HG03460 (cell line): ENCODE data around the gene SHLD1.
A peak's percentile ranks its signal among the peaks of the same experiment; 100 is the strongest.

Experiments used
- ATAC-seq: cut with Tn5 transposase; IDR thresholded peaks from one replicate; pipeline ENCODE4 v1.9.1; 2021; ENCODE audit not compliant: unreplicated experiment

Gene SHLD1

DNA sequence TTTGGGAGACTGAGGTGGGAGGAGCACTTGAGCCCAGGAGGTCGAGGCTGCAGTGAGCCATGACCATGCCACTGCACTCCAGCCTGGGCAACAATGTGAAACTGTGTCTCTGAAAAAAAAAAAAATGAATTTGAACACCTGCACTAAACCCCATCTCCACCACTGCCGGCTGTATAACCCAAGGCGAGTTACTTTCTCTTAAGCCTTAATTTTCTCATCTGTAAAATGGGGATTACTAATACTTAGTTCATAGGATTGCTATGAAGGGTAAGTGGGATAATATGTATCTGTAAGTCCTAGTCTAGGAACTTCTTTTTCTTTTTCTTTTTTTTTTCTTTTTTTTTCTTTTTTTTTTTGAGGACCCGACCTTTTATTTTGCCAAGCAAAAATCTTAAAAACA lies 61.5 kb downstream of the SHLD1 start:
- no peak for ATAC-seq

DNA sequence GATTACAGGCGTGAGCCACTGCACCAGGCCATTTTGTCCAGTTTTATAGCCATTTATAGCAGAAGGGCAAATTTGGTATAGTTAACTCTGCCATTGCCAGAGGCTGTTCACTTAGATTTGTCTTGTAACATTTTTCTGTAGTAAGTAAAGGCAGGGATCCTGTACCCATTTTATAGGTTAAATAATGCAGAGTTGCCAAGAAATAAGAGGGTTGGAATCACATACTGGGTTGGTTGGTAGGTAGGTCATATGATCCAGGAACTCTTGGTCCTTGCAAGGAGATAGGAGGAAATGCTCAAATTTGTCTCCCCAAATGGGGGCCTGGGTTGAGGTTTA lies 68.1 kb downstream of the SHLD1 start:
- no peak for ATAC-seq

- ATAC-seq: no peak
These were observed 70.5 kb downstream of the SHLD1 start for GRCh38 chr20:5820738-5821137.

DNA sequence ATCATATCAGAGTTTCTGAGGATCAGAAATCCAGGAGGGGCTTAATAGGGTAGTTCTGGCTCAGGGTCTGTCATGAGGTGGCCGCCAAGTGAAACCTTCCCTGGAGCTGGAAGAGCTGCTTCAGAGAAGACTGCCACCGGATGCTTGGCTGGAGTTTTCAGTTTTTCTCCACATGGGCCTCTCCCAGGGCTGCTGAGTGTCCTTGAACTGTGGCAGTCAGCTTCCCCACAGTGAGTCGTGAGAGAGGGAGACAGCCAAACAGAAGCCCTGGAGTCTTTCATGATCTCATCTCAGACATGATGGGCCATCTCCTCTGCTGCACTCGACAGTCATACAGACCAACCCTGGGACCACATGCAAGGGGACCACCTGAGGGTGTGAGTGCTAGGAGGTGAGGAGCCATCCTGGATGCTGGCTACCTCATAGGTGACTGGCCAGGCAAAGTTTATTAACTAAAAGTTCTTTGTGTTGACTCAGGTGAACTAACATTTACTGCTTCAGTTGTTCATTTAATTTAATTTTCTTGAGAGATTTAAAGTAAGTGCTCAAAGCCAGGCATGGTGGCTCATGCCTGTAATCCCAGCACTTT lies 71.5 kb downstream of the SHLD1 start:
- no peak for ATAC-seq

GRCh38 chr20:5822569-5822968 lies 72.4 kb downstream of the SHLD1 start:
- no peak for ATAC-seq

DNA sequence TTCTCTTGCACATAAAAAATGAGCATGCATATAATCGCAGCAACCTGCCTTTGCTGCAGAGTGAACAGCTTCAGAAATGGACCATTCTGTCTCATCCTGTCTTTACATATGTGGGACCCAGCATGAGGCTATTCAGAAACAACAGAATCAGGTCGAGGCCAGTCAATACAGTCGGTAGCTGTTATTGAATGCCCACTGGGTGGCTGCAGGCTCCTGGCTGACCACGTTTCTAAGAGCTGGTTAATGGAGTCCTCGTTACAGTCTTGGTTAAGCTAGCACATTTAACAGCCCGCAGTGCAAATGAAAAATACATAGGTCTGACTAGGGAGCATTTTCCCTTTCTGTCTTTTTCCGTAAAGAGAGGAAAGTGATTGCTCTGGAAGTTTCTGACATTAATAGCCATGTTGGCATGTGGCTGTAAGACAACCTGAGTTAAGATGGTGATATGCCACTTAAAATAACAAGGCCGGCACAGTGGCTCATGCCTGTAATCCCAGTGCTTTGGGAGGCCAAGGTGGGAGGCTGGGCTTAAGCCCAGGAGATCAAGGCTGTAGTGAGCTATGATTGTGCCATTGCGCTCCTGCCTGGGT lies 75.0 kb downstream of the SHLD1 start:
- ATAC-seq: no peak

DNA sequence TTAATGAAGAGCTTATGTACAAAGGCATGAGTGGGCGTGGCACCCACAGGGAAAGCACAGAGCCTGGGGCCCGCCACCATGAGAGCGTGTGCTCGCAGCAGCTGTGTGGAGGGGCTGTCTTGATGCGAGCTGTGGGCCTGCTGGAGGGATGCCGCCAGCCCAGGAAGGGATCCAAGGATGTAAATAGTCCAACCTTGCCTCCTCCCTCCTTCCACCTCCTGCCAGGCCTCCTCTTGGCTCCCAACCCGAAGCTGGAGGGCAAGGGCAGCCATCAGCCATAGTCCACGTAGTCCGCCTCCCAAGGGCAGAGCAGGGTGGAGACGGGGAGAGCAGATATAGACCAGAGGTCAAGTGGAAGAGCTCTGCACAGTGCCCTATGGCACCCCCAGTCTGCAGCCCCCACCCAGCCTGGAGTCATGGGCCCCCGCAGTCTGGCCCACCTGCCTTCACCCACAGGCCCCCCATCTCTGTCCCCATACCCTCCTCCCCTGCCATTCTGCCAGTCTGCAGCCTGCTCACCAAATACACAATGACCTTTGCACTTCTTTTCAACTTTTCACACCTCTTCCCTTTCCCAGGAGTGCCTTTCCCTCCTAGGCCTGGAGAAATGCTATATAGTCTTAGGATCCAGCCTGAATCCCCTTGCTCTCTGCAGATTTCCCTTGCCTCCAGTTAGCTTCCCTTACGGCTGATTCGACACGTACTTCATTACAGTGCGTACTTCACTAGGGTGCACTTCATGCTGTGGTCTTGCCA lies 77.1 kb downstream of the SHLD1 start:
- no peak for ATAC-seq

DNA sequence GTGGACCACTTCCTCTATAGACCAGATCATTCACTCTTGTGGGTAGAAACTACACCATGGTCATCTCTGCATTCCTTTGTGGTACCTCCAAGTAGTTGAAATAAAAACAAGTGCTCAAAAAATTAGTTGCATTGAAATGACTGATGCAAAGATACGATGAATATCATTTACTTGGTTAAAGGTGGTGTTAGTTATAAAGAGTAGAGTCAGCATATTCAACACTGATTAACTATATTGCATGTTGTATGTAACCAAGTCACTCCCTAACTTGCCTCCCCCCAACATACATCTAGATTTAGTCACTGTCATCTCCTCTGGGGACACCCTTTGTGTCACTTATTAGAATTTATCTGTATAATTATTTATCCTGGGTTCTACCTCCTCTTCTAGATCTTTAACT lies 77.7 kb downstream of the SHLD1 start:
- no peak for ATAC-seq

GRCh38 chr20:5829241-5829809 lies 79.1 kb downstream of the SHLD1 start:
- ATAC-seq: no peak

- no peak for ATAC-seq
These were observed 81.5 kb downstream of the SHLD1 start for GRCh38 chr20:5831539-5832237.

DNA sequence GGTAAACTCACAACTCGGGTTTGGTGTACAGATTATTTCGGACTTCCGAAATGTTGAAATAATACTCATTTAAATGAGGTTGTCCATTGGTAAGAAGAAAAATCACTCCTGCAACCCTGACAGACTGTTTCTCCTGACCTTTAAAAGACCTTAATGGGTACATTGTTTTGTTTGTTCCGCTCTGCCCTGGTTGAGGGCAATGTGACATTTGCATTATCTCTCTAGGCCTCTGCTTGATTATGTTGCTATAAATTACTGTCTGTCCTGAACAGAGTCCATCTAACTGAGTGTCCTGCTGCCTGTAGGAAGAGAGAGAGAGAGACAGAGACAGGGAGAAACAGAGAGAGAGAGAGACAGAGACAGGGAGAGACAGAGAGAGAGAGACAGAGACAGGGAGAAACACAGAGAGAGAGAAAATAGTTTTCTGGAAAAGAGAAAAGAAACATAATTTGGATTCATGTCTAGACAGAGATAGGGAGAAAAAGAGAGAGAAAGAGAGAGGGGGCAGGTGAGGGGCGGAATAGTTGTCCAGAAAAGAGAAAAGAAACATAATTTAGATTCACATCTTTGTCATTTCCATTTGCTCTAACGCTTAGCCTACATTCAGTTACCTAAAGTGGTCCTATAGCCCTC lies 83.2 kb downstream of the SHLD1 start:
- no peak for ATAC-seq

DNA sequence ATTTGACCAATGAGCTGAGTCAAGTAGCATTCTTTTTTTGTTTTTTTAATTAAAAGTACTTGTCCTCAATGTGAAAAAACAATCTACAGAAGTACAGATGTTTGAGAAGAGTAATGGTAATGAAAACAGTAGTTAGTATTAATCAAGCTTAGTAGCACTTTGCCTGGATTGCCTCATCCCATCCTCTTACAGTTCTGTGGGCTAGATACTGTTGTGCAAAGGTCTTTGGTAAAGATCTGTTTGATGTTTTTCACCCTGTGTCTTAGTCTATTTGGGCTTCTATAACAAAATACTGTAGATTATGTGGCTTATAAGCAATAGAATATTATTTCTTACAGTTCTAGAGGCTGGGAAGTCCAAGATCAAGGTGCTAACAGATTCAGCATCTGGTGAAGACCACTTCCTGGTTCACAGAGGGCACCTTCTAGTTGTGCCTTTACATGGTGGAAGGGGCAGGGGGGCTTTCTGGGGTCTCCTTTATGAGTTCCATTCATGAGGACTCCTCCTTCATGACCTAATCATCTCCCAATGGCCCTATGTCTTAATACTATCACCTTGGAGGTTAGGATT lies 84.3 kb downstream of the SHLD1 start:
- ATAC-seq: no peak

- ATAC-seq: no peak
These were observed 85.2 kb downstream of the SHLD1 start for GRCh38 chr20:5835321-5835821.

DNA sequence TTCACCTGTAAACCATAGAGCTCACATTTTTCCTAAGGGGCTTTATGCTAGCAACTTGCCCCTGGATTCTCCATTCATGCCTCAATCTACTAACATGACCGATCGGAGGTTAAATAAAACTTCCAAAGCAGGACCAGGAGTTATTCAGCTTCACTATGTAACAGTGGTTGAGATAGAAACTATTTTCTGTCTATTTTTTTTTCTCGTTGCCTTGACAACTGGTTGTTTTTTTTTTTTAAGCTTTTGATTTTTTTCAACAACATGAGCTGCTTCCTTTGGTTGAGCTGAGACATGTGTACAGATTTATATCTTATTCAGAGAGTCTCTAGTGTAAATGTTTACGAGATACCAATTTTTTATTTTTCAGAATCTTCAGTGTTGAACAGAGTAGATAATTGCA lies 85.7 kb downstream of the SHLD1 start:
- no peak for ATAC-seq

DNA sequence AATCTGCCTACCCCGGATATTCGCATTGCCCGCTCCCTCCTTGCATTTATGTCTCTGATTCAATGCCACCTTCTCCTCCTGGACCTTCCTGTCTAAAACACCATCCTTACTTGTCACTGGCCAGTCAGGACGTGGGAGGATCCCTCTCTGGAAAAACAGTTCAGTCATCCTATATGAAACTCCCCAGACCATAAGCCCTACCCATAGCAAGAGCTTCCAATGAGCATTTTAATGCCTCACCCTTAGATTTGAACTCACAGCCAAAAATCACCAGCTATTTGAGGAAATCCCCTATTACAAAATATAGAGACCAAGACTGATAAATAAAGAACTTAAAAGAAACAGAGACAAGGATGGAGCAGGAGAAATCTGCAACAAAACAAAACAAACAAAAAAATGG lies 86.4 kb downstream of the SHLD1 start:
- no peak for ATAC-seq

DNA sequence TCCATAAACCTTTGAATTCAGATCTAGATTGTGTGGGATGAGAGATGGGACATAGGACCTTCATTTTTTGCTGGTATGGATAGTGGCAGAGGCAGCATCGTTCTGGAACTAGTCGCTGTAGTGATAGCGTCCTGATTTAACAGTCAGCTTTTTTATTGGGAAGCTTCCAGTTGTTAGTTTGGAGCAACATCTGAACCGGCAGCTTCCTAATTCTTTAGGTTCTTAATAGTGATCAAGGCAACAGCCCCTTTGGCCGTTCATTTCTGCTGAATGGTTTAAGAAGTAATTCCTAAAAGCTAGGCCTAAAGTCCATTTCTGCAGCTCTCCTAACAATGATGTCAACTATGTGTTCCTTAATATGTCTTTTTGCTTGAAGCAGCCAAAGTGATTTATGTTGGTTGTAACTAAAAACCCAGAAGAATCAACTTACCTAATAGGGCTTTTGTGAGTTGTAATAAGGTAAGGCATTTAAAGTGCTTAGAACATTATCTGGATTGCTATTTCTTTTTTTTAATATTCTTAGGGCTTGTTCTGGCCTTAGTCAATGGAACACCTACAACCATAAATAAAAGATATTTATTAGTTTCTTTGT lies 90.3 kb downstream of the SHLD1 start:
- no peak for ATAC-seq

GRCh38 chr20:5841522-5841921 lies 91.3 kb downstream of the SHLD1 start:
- no peak for ATAC-seq

DNA sequence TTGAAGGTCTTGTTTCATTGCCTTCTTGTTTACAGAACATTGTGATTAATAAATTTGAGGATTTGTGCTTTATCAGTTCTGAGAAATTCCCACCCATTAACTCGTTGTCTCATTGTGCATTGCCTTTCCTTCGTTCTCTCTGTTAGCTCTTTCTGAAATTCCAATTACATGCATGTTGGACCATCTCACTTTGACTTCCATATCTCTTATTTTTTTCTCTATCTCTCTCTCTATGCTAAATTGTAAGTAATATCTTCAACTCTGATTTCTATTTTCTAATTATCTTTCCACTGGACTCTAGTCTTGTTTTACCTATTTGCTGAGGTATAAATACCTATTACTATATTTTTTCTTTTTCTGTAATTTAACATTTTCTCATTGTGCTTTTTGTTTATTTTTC lies 92.3 kb downstream of the SHLD1 start:
- ATAC-seq: no peak

- ATAC-seq: peak; percentile 51
These were observed 92.9 kb downstream of the SHLD1 start for GRCh38 chr20:5843054-5843592.

- peak; percentile 84 for ATAC-seq
These were observed 94.0 kb downstream of the SHLD1 start for GRCh38 chr20:5844063-5844681.
